Ovary (tissue), 3 donors: ENCODE results near the gene SSTR5.

Source experiments
- POLR2A ChIP-seq: fragments of 450-650 bp; IDR thresholded peaks from one replicate; pipeline ENCODE4 v1.6.1; 2017; ENCODE audit warnings: antibody characterized with exemption, mild to moderate bottlenecking, moderate library complexity
- TF ChIP-seq, protein P1 (sequence below), 3 donors: fragments of 450-650 bp in 2 of 3; fragments of 200-600 bp in 1 of 3; IDR thresholded peaks; one replicate each; pipeline versions ENCODE4 v1.5.1 to v1.8.0; 2016 to 2022; ENCODE audit warnings: antibody characterized with exemption in 3 of 3, mild to moderate bottlenecking in 1 of 3
- donor health status: DM: no; HTN: no; CAD: no.

DNA sequence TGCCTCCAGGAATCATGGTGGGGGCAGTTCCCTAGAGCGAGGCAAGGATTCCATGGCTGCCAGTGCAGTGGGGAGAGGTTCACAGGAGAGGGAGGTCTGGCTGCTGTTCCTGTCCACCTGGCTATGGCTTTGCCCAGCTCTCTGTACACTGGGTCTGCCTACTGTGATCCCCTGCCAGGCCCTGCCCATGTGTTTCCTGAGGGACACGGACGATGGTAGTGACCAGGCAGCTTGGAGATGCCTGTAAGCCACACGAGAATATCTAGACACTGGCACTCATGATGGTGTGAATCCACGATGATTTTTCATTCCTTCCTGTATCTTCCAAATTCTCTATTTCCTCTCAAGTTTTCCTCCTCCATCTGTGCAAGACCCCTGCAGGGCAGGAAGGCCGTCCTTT, 12.4 kb downstream of the SSTR5 start:
- TF ChIP-seq, protein P1, sequence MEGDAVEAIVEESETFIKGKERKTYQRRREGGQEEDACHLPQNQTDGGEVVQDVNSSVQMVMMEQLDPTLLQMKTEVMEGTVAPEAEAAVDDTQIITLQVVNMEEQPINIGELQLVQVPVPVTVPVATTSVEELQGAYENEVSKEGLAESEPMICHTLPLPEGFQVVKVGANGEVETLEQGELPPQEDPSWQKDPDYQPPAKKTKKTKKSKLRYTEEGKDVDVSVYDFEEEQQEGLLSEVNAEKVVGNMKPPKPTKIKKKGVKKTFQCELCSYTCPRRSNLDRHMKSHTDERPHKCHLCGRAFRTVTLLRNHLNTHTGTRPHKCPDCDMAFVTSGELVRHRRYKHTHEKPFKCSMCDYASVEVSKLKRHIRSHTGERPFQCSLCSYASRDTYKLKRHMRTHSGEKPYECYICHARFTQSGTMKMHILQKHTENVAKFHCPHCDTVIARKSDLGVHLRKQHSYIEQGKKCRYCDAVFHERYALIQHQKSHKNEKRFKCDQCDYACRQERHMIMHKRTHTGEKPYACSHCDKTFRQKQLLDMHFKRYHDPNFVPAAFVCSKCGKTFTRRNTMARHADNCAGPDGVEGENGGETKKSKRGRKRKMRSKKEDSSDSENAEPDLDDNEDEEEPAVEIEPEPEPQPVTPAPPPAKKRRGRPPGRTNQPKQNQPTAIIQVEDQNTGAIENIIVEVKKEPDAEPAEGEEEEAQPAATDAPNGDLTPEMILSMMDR (IDR thresholded peaks at IDR 0.05), result no peak
- no peak for TF ChIP-seq POLR2A
